Gastroesophageal sphincter (tissue), 3 donors: Measurements from ENCODE around the gene VIPR1.

ENCODE experiments used
- CTCF ChIP-seq, 4 experiments: fragments of 200-600 bp in 2 of 4; fragments of 450-650 bp in 2 of 4; sonication (generic) in 1 of 4; IDR thresholded peaks; one replicate each; pipeline ENCODE4 v1.5.1; 2017 to 2019; ENCODE audit warnings: antibody characterized with exemption in 4 of 4, mild to moderate bottlenecking in 2 of 4, moderate library complexity in 2 of 4
- POLR2A ChIP-seq, 2 donors: fragments of 450-650 bp; IDR thresholded peaks; one replicate each; pipeline ENCODE4 v1.6.1; 2017; ENCODE audit warnings: antibody characterized with exemption in 2 of 2, mild to moderate bottlenecking in 2 of 2, moderate library complexity in 1 of 2
- POLR2AphosphoS5 ChIP-seq: sonication (generic); formaldehyde crosslinking; IDR thresholded peaks from one replicate; pipeline ENCODE4 v1.6.1; 2017; ENCODE audit warnings: antibody characterized with exemption

GRCh38 chr3:42513121-42513520 is 10.7 kb downstream of the VIPR1 start:
- TF ChIP-seq POLR2A (IDR thresholded peaks at IDR 0.05), result no peak
- TF ChIP-seq CTCF (IDR thresholded peaks at IDR 0.05), result no peak
- TF ChIP-seq POLR2AphosphoS5, result no peak
